Measurements from ENCODE around the gene PCDHAC1. TPM values are rescaled to one million over a fixed set of nuclear protein-coding genes. Genes with fewer than 3 reads are reported as not detected.
"Not testable (repeated sequence)": the region's sequence is repeated elsewhere in the genome, so short reads cannot be mapped to it uniquely, and the experiment has no call there.

PCDHAC1 gene
- 1 to 10 TPM; 1.1 to 3.9 TPM for total RNA-seq

- Histone ChIP-seq H3K36me3 (no peaks in the 10 kb centered on the region), H3K27me3 (replicated peaks; ENCODE audit: insufficient read depth) (no peaks in the 10 kb centered on the region), H3K4me1 (replicated peaks) (no peaks in the 10 kb centered on the region), H3K4me3 (peak within 1 kb of the TSS; percentile 24), H3K27ac (no peak within 1 kb of the TSS), H3K9me3 (no peaks in the 10 kb centered on the region)
- intact Hi-C loops (cut with DNase I): loop anchor here (10.0 kb wide), 1 partner anchor 119 kb away; no protein-coding TSS in a partner anchor
- 9% methylated on average over 41 of the region's 41 CpGs for WGBS
- DNase-seq (ENCODE audit: low spot score): no peak
- no peak for TF ChIP-seq POLR2A (IDR thresholded peaks at IDR 0.05)
- no peak for TF ChIP-seq CTCF (IDR thresholded peaks at IDR 0.05)
- TF ChIP-seq POLR2AphosphoS5 (IDR thresholded peaks at IDR 0.05): no peak
Observed at GRCh38 chr5:140925806-140926442, at the start of gene PCDHAC1. Gene PCDHAC1, plus strand, starts transcription at chr5:140926299. Its CDS starts 594 bp downstream, at chr5:140926893.

- DNase-seq (ENCODE audit: low spot score); H3K9me3 ChIP-seq; H3K27me3 ChIP-seq (replicated peaks; ENCODE audit: insufficient read depth); H3K4me3 ChIP-seq; intact Hi-C loops (cut with DNase I); H3K36me3 ChIP-seq; H3K4me1 ChIP-seq (replicated peaks); H3K27ac ChIP-seq: not testable (repeated sequence)
- 46% methylated on average over 66 of the region's 80 CpGs for WGBS
Observed at GRCh38 chr5:140876541-140877261, 49.4 kb upstream of the PCDHAC1 start.

- no peak overlapping the region for H3K27ac ChIP-seq
- no peaks in the 10 kb centered on the region for H3K9me3 ChIP-seq
- TF ChIP-seq CTCF (IDR thresholded peaks at IDR 0.05) (no peak), POLR2A (IDR thresholded peaks at IDR 0.05) (no peak), POLR2AphosphoS5 (IDR thresholded peaks at IDR 0.05) (no peak)
- intact Hi-C loops (cut with DNase I): no loop called here
- 35% methylated on average over 12 of the region's 37 CpGs for WGBS
- DNase-seq (ENCODE audit: low spot score): no peak
- no peak overlapping the region for H3K4me3 ChIP-seq
- H3K4me1 ChIP-seq (replicated peaks): no peaks in the 10 kb centered on the region
- no peaks in the 10 kb centered on the region for H3K36me3 ChIP-seq
- no peaks in the 10 kb centered on the region for H3K27me3 ChIP-seq (replicated peaks; ENCODE audit: insufficient read depth)
Observed at GRCh38 chr5:140877262-140877581, 48.9 kb upstream of the PCDHAC1 start.

- 14% methylated on average over 35 of the region's 35 CpGs for WGBS
- Histone ChIP-seq H3K27ac (no peak within 1 kb of the TSS), H3K36me3 (no peaks in the 10 kb centered on the region), H3K4me3 (no peak within 1 kb of the TSS), H3K9me3 (no peaks in the 10 kb centered on the region), H3K4me1 (replicated peaks) (no peaks in the 10 kb centered on the region), H3K27me3 (replicated peaks; ENCODE audit: insufficient read depth) (no peaks in the 10 kb centered on the region)
- intact Hi-C loops (cut with DNase I): no loop called here
- no peak for DNase-seq (ENCODE audit: low spot score)
- TF ChIP-seq CTCF (IDR thresholded peaks at IDR 0.05) (peak in 1 of 4 experiments; percentile 22), POLR2AphosphoS5 (IDR thresholded peaks at IDR 0.05) (no peak), POLR2A (IDR thresholded peaks at IDR 0.05) (no peak)
Observed at GRCh38 chr5:140881889-140882590, 44.1 kb upstream of the PCDHAC1 start, which contains the start of gene PCDHA13. Gene PCDHA13, plus strand, starts transcription at chr5:140882124. Its CDS starts 145 bp downstream, at chr5:140882269.

GRCh38 chr5:140882591-140882899 is 43.6 kb upstream of the PCDHAC1 start:
- Histone ChIP-seq H3K27ac (no peak overlapping the region), H3K9me3 (no peaks in the 10 kb centered on the region), H3K36me3 (no peaks in the 10 kb centered on the region), H3K27me3 (replicated peaks; ENCODE audit: insufficient read depth) (no peaks in the 10 kb centered on the region), H3K4me3 (no peak overlapping the region), H3K4me1 (replicated peaks) (no peaks in the 10 kb centered on the region)
- no peak for TF ChIP-seq POLR2AphosphoS5 (IDR thresholded peaks at IDR 0.05)
- TF ChIP-seq CTCF (IDR thresholded peaks at IDR 0.05): no peak
- TF ChIP-seq POLR2A (IDR thresholded peaks at IDR 0.05): no peak
- WGBS: 19% methylated on average over 12 of the region's 12 CpGs
- DNase-seq (ENCODE audit: low spot score): no peak
- intact Hi-C loops (cut with DNase I): no loop called here

Measured in prostate gland (tissue), 2 donors.